HG02798 (cell line): ENCODE measurements around the gene CAMK2G.

ENCODE experiments used
- ATAC-seq: cut with Tn5 transposase; IDR thresholded peaks from one replicate; pipeline ENCODE4 v1.9.1; 2021; ENCODE audit warnings: mild to moderate bottlenecking; ENCODE audit not compliant: unreplicated experiment, poor library complexity

Gene CAMK2G

DNA sequence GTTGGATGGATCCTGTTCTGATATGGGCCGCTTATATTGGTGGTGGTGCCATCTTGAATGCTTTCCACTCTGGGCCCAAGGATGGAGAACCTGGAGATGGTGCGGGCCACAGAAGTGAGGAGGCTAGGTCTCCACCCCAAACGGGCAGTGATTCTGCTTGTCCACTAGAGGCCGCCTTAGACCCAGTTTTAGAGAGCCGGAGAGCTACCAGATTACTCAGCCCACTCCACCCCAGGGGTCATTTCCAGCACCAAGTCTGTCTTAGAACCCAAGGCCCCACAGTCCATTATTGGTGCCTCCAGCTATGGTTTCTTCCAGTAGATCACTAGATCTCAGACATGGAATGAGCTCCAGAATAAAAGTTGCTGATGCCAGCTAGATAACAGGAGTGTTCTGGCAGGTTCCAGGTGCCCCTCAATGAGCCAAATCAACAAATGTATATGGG is 11.8 kb upstream of the CAMK2G start:
- peak; percentile 82 for ATAC-seq

DNA sequence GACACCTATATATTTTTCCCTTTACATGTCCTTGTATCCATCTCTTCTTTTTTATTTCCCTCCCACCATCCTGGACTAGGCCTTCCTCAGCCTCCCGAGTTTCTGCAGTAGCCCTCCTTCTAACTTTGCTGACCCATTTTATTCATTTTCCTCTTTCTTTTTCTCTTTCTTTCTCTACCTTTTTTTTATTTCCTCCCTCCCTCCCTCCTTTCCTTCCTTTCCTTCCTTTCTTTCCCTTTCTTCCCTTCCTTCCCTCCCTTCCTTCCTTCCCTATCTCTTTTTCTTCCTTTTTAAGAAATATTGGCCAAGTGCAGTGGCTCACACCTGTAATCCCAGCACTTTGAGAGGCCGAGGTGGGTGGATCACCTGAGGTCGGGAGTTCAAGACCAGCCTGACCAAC is 9.7 kb upstream of the CAMK2G start:
- no peak for ATAC-seq

DNA sequence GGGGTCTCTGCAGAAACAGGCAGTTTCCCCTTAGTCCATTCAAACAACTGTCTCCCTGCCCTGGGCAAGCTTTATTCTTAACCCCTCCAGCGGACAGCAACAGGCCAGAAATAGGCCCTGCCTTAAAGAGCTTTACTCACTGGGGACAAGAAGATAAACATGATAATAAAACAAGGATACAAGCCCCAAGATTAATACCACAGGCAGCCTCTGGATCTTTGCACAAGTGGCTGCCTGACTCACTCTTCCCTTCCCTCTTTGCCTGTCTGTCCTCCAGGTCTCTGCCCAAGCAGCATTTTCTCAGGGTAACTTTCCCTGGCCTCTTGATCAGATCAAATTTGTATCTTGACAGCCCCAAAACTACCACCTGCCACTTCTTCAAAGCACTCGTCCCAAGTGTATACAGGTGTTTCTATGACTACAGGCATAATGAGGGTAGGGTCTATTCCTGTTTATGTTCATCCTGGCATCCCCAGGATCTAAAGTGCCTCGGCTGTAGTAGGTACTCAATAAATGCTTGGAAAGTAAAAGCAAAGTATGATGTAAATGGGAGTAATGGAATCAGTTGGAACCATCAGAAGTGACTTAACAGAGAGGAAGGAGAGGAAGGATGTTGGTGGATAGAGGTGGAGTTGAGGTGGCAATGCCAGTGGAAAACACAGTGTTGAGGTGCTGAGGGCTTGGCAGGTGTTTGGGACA is 7.0 kb upstream of the CAMK2G start:
- no peak for ATAC-seq

DNA sequence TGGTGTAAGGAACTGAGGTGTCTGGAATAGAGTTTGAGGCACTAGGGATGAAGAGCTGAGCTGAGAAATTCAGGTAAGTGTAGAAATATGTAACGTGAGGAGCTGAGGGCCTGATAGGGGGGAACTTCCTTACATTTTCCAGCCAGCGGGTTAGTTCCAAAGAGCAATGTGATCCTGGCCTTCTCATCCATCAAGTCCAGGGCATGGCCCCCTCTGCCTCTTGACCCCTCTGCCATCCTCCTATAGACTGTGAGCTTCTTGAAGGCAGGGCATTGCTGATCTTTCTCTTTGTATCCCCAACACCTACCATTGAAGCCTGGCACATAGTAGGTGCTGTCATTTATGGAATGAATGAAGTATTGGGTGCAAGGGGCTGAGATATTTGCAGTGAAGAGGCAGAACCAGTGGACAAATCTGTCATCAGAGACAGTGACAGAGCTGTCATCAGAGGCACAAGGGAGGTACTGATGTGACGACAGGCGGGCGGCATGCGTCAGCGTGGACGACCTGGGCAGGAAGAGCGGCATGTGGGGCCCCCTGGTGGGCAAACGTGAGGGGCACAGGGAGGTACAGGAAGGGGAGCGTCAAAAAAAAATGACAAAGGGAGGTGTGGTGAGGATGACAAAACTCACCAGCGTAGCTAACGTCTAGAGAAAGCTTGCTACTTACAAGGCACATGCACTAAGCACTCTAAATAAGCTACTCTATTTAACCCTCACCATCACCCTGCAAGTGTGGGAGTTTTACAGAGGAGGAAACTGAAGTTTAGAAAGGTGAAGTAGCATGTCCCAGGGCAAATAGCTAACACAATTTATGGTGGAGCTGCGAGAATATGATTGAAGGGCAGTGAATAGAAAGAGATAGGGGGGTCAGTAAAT is 5.2 kb upstream of the CAMK2G start:
- ATAC-seq: peak; percentile 88

DNA sequence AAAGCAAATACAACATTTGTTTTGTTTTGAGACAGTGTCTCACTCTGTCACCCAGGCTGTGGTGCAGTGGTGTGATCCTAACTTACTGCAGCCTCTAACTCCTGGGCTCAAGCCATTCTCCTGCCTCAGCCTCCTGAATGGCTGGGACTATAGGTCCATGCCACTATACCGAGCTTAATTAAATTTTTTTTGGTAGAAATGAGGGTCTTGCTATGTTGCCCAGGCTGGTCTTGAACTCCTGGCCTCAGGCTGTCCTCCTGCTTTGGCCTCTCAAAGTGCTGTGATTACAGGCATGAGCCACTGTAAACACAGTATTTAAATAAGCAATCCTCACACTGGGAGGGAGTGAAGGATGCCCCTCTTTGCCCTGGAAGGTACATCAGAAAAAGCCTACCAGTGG is 4.0 kb upstream of the CAMK2G start:
- ATAC-seq: no peak

DNA sequence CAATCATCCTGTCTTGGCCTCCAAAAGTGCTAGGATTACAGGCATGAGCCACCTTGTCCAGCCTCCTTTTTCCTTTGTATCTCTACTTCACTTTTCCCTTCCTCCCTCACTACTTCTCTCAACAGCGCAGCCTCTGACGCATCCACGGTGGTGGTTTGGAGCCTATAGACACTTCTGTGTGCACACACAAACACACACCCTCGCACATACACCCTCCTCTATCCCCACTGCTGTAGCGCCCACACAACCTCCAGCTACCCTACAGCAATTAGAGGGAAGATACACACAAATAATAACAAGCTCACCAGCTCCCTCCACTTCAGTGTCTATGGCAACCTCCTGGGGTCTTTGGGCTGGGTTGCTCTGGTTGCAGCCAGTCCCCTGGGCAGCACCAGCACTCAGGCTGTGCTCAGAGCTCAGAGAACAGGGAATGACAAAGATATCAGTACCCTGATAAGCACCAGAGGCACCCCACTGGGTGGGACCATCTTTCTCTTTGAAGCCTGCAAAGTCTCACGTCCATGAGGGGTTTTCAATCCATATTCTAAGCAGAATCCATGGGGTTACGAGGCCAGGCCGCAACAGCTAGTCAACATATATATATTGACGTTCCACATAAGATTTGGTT is 3.3 kb upstream of the CAMK2G start:
- no peak for ATAC-seq

DNA sequence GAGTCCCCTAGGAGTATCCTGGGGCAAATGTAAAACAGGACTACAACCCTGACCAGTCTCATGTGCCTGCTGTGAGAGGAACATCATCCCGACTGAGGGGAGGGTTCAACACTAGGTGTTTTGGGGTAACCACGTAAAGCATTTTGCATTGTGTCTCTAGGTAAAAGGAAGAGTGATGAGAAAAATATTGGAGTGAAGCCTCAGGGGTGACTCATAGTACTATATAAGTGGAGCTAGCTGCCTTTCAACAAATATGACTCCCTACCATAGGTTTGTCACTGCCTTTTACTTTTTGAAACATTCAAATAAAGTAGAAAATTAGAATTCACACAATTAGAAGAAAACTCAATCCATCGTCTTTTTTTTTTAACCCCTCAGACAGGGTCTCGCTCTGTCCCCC is 2.6 kb upstream of the CAMK2G start:
- no peak for ATAC-seq

DNA sequence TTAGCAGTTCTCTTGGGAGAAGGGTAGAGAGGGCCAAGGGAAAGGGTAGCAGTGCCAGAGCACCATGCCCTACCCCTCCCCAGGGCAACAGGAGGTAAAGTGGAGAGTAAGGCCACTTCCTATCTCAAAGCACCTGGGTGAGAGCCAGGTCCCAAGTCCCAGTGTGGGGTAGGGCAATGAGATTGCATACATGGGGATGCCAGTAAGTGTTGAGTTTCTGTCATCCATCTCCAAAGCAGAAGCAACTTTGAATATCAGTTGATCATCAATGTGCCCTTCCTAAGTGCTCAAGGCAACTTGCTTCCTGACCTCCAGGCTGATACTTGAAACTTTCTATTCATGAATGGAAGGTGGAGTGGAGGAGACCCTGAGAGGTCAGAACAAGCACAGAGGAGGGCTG is 2.2 kb upstream of the CAMK2G start:
- ATAC-seq: no peak

DNA sequence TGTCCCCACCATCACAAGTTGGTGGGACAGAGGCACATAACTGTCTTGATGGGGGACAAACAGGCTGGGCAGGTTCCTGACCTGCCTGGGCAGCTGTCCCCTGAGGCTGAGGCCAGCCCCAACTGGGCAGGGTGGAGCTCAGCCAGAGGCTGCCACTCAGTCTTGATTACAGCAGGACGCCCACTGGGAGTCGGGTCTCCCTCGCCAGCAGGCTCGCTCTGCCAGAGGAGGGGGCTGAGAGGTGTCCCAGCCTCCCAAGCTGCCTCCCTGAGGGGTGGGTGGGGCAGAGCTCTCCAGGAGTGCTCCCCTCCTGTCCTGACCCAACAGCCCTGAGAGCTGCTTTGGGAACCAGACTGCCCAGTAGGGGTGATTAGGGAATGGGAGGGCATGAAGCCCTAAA is 1.8 kb upstream of the CAMK2G start:
- ATAC-seq: no peak

DNA sequence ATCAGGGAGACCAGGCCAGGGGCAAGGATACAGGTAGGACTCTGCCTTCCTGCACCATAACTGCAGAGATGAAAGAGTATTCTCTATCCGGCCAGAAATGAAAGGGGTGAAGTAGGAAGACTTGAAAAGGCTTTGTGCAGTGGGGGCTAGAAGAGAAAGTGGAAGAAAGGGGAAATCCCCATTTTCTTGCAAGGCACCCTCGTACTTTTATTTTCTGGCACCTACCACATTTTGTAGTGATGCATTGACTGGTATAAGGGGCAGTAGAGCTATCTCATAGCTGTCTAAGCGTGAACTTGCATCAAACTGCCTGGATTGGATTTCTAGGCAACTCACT is 752 bp upstream of the CAMK2G start:
- peak; percentile 9 for ATAC-seq

DNA sequence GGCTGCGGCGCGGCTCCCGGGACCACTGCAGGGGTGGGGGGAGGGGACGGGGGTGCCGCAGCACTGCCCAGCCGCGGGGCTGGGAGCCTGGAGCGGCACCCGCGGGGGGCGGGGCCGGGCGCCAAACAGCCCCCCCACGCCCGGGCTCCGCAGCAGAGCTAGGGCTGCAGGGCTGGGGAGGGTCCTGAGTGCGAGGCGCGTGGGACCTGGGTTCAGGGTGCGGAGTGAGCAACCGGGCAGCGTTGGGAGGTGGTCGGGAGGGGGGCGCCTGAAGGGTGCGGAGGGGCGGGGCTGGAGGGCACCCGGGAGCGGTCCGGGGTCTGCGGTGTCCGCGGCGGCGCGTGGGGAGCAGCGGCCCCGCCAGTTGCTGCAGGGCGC is 528 bp downstream of the CAMK2G start:
- no peak for ATAC-seq

DNA sequence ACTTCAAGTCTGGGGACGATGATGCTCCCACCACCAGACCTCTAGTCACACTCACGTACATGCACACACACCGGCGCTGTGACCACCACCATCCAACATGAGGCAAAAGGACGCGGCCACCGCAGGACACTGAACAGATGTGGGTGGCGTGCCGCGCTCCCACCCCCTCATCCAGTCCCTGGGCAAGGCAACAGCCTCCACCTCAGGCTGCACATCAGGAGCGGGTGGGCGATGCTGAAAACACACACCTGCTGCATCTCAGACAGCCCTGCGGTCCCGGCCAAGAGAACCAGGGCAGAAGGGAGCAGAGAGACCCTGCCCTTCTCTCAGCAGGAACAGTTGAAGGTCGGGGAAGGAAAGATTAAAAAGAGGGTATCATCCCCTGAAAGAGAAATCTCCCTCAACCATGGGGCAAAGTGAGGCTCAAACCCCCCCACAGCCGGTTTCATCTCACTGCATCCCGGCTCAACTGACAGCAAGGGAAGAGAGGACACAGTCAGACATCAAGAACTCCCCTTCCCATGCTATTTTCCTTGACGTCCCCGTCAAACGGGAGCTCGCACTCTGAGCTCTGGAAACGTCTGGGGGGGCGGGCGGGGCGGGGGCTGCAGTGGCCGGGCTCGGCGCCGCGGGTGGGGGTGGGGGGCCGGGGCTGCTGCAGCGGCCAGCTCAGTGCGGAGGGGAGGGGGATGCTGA is 1.1 kb downstream of the CAMK2G start:
- no peak for ATAC-seq

DNA sequence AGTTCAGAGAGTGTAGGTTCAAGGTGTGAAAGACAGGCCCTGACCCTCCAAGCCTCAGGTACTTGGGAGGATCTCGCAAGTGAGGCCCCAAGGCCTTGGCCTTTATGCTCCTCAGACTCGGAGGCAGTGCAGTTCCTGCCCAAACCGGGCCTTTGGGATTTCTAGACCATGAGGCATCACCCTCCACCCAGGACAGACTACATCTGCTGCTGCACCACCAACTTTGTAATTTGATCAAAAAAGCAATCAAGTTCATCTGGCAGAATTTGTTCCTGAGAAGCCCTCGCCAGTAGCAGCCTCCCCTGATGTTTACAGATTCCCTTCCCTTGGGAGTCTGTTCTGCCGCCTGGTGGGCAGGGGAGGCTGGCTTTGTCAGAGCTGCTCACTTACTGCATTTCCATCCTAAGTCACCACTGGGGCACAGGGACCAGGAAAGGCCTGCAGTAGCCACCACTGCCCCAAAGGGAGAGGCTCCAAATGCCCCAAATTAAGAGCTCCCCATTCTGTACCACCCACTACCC is 2.1 kb downstream of the CAMK2G start:
- ATAC-seq: no peak

DNA sequence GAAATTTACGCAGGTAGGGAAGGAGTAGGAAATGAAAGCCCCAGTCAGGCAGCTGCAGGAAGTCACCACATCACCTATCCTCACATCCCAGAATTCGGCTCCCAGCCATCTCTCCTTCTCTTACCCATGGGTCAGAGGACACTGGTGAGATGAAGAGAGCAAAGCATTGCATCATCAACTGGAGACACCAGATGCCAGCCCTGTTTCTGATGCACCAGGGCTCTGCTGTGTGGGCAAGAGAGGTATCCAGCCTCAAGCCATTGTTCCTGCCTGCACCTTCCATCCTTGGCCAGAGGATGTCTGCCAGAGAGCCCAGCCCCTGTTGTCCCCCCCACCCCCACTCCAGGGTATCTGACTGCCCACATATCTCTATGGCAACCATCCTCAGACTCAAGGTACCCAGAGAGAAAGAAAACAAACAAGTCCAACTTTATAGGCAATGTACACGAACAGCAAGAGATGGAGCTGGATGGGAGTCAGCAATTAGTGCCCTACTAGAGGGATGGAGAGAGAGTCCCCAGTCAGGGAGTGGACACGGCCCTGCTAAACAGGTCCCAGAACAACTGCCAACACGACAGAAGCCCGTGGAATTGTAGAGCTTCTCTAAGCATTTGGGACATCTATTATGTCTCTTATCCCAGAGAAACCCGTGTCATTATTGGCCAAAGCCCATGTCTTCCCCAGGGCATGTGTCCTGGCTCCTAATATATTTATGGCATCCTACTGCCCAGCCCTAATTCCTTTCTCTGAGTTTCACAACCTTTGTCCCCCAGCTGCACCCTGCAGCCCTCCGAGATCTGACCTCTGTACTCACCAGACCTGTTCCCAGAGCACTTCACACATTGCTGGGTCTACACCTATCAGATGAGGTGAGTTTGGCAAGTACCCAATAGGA is 2.8 kb downstream of the CAMK2G start:
- no peak for ATAC-seq

DNA sequence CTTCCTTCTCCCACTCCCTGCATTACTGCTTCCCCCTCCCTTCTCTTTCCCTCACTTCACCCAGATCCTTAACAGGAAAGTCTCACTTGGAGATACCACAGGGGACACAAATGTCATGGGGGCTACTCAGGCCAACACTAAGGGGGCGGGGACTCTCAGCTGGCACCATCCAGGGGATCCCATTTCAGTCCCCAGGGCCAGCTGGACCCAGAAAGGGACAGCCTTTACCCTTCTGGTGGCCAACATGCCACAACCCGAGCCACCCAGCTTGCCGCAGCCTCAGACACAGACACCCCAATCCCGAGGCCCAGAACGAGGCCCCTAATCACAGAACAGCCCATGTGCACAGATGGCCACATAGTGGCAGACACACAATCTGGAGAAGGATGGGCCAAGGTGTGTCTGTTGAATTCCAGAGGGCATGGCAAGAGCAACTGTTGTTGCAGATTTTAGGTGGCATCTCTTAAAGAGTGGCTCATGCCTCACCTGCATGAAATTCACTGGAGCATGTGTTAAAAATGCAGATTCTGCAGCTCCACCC is 5.6 kb downstream of the CAMK2G start:
- ATAC-seq: no peak

DNA sequence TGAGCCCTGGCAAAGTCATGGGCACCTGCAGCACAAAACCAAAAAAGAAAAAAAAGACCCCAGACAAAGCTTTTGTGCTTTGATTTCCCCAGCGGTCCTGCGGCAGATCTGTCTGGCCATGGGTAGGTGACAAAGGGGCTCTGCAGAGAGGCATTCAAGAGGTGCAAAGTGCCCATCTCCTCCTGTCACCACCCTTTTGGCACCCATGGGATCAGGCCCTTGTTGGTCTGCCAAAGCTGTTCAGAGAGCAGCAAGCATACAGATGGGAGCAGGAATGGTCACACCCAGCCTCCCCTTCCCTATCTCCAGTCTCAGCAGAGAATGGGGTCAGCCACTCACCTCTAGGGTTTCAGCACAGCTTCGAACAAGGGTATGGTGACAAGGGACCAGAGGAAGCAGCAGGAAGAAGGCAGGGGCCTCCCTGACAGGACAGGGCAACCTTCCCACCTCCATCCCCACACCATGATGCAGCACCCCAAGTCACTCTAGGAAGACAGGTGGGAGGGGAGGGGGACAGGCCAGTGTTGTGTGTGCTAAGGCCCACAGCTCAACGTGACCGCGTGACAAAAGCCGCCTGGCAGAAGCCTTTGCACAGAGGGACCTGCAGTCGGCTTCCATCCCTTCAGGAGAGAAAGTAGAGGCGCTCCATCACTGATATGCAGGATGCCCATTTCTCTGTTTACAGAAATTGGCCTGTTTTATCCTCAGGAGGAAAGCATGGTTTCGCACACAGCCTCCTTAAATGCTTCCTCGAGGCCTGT is 6.3 kb downstream of the CAMK2G start:
- ATAC-seq: no peak

DNA sequence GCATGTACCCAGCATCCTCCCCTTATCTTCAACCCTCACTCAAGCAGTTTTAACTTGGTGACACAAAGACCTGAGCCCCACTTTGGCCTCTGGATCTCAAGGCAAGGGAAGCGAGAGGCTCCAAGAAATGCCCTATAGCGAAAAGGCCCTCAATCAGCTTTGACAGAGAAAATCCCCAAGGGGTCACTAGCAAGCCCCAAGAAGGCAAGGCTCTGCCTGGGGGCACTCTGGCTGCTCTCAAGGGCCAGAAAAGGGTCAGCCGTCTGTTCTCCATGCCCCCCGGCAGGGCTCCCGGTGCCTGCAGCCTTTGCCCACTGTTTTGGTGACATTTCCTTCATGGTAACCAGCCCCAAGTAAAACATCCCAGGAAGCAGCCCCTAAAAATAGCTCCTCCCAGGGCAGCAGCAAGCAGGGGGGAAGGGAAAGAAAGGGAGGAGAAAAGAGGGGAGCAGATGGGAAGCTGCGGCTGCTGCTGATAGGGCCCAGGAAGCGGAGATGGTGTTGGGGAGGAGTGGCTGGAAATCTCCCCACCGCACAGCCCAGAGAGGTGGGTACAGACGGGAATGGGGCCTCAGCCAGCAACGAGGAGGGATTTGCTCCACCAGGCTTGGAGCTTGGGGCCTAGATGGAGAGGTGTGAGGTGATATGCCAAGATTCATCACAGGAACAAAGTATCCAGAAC is 7.1 kb downstream of the CAMK2G start:
- no peak for ATAC-seq

DNA sequence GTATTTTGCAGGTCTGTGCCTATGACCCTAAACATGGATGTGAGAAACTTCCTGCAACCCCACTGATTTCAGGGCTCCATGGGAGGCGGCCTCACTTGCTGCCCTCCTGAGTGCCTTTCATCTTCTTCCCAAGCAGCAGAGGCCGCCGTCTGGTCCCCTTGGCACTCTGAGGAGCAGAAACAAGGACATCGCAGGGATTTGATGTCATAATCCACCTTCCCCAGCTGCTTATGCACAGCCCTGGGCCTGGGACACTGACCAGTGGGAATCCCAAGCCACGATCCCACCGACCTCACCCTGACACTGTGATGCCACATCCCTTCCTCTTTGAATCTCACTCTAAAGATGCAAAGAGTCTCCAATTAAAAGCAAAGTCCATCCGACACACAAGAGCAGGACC is 7.7 kb downstream of the CAMK2G start:
- no peak for ATAC-seq
